Stomach (tissue), 9 donors: ENCODE measurements around the gene OBP2A. TPM values are rescaled to one million over a fixed set of nuclear protein-coding genes. Genes with fewer than 3 reads are reported as not detected.
"Not testable (repeated sequence)": the region's sequence is repeated elsewhere in the genome, so short reads cannot be mapped to it uniquely, and the experiment has no call there.

Experiments used
- DNase-seq, 2 donors: peaks; one replicate each; pipeline versions ENCODE4 v3.0.0 to v3.0.0-alpha.2; 2013 to 2019
- H3K27ac ChIP-seq, 5 donors: fragments of 200-600 bp in 4 of 5; sonication (generic) in 4 of 5; one replicate each; pipeline ENCODE4 v1.5.1; 2013 to 2019; ENCODE audit warnings: mild to moderate bottlenecking in 1 of 5, moderate library complexity in 1 of 5
- H3K27me3 ChIP-seq, 3 donors: fragments of 200-600 bp; sonication (generic); one replicate each; pipeline ENCODE4 v1.5.1; 2017 to 2019; ENCODE audit warnings: mixed run types in 1 of 3
- H3K36me3 ChIP-seq, 4 donors: fragments of 200-600 bp; sonication (generic); 1 replicate in 3 of 4; 2 replicates in 1 of 4; pipeline ENCODE4 v1.5.1; 2016 to 2019
- H3K4me1 ChIP-seq, 4 donors: fragments of 200-600 bp; sonication (generic); one replicate each; pipeline ENCODE4 v1.5.1; 2016 to 2019
- H3K4me3 ChIP-seq, 4 donors: fragments of 200-600 bp; sonication (generic) in 3 of 4; one replicate each; pipeline ENCODE4 v1.5.1; 2016 to 2019; ENCODE audit warnings: mild to moderate bottlenecking in 1 of 4
- H3K9me3 ChIP-seq, 4 donors: fragments of 200-600 bp; sonication (generic); one replicate each; pipeline ENCODE4 v1.5.1; 2016 to 2019
- EP300 ChIP-seq: sonication (generic); formaldehyde crosslinking; IDR thresholded peaks from one replicate; pipeline ENCODE4 v1.6.1; 2017; ENCODE audit warnings: antibody characterized with exemption
- POLR2A ChIP-seq, 4 donors: fragments of 450-650 bp; IDR thresholded peaks; one replicate each; pipeline ENCODE4 v1.6.1; 2016; ENCODE audit warnings: antibody characterized with exemption in 4 of 4, control low read depth in 2 of 4, mild to moderate bottlenecking in 1 of 4, moderate library complexity in 1 of 4
- POLR2AphosphoS5 ChIP-seq, 3 donors: sonication (generic); formaldehyde crosslinking; IDR thresholded peaks; one replicate each; pipeline ENCODE4 v1.6.1; 2016; ENCODE audit warnings: antibody characterized with exemption in 3 of 3
- WGBS, 5 donors: extraction: QIAGEN DNeasy Blood & Tissue Kit in 3 of 5; methylation state at CpG; one replicate each; pipeline versions ENCODE4 v1.1.5 to v1.1.7; 2013 to 2018; 5-methylcytosine and 5-hydroxymethylcytosine counted together
- intact Hi-C: fragments of 100-400 bp; cut with DNase I; formaldehyde crosslinking; loops from one replicate; pipeline ENCODE4 v1.15.1; 2023; ENCODE audit warnings: low total_unique reads
- polyA plus RNA-seq, 3 donors: library from polyadenylated mRNA; stranded (reverse); fragments of 200-250 nt; gene quantifications; one replicate each; pipeline ENCODE4 v1.2.3, GENCODE V29; 2013
- total RNA-seq, 5 donors: library from RNA; depleted of rRNA; stranded (reverse); fragments of >200 nt; gene quantifications; one replicate each; pipeline versions ENCODE4 v1.1.0 to v1.2.3, GENCODE V29; 2014 to 2016
- TF ChIP-seq, protein P1 (sequence below), 7 experiments: fragments of 450-650 bp in 4 of 7; fragments of 200-600 bp in 3 of 7; sonication (generic) in 3 of 7; IDR thresholded peaks; one replicate each; pipeline ENCODE4 v1.5.1; 2016 to 2019; ENCODE audit warnings: antibody characterized with exemption in 7 of 7, control low read depth in 2 of 7, mild to moderate bottlenecking in 1 of 7
- donor health status: healthy with polysubstance abuse.
- donor health status: Bipolar disorder and iron deficiency.
- donor health status: healthy.

OBP2A gene
- total and polyA plus RNA-seq, 8 donors: not detected

DNA sequence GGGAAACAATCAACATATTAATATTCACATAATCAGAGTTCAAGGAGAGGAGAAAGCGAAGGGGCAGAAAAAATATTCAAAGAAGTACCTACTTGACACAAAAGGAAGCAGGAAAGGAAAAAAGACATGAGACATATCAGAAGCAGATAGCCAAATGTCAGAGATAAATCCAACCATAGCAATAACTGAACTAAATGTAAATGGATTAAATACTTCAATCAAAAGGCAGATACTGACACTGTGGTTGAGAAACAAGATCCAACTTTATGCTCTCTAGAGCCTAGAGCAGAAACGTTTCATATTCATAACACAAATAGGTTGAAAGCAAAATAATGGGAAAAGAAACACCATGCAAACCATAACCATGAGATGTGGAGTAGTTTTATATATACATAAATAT is 36.5 kb upstream of the OBP2A start:
- H3K27ac ChIP-seq: no peak overlapping the region

DNA sequence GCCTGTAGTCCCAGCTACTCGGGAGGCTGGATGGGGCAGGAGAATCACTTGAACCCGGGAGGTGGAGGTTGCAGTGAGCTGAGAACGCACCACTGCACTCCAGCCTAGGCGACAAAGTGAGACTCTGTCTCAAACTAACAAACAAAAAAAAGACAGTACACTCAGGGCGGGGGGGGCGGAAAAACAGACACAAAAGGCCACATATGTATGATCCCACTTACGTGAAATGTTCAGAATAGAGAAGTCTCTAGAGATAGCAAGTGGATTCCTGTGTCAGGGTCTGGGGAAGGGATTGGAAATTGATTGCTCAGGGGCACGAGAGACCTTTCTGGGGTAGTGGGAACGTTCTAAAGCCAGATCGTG is 33.7 kb upstream of the OBP2A start:
- Histone ChIP-seq H3K4me1 (no peaks in the 10 kb centered on the region), H3K4me3 (no peak overlapping the region), H3K27me3 (peaks cover 0 to 22% (median 0%) of the 10 kb centered on the region in 3 donors), H3K9me3 (peaks cover 0 to 18% (median 12%) of the 10 kb centered on the region in 4 donors), H3K27ac (no peak overlapping the region), H3K36me3 (no peaks in the 10 kb centered on the region)
- WGBS, 5 donors: 73 to 80% (median 75%) methylated on average over 10 of the region's 10 CpGs
- TF ChIP-seq, protein P1, sequence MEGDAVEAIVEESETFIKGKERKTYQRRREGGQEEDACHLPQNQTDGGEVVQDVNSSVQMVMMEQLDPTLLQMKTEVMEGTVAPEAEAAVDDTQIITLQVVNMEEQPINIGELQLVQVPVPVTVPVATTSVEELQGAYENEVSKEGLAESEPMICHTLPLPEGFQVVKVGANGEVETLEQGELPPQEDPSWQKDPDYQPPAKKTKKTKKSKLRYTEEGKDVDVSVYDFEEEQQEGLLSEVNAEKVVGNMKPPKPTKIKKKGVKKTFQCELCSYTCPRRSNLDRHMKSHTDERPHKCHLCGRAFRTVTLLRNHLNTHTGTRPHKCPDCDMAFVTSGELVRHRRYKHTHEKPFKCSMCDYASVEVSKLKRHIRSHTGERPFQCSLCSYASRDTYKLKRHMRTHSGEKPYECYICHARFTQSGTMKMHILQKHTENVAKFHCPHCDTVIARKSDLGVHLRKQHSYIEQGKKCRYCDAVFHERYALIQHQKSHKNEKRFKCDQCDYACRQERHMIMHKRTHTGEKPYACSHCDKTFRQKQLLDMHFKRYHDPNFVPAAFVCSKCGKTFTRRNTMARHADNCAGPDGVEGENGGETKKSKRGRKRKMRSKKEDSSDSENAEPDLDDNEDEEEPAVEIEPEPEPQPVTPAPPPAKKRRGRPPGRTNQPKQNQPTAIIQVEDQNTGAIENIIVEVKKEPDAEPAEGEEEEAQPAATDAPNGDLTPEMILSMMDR (IDR thresholded peaks at IDR 0.05): no peak
- TF ChIP-seq POLR2A (IDR thresholded peaks at IDR 0.05): no peak
- TF ChIP-seq POLR2AphosphoS5 (IDR thresholded peaks at IDR 0.05): no peak
- TF ChIP-seq EP300: no peak
- DNase-seq: no peak
- intact Hi-C loops: no loop called here

More for the DNA sequence above, 36.5 kb upstream of the OBP2A start:
- Histone ChIP-seq H3K9me3 (peaks cover 0 to 18% (median 12%) of the 10 kb centered on the region in 4 donors), H3K36me3 (peaks cover 5 to 14% (median 11%) of the 10 kb centered on the region in 4 donors), H3K27me3 (peaks cover 0 to under 1% (median 0%) of the 10 kb centered on the region in 3 donors), H3K4me3 (no peak overlapping the region), H3K4me1 (peaks cover 0 to 9% (median 4%) of the 10 kb centered on the region in 4 donors)
- intact Hi-C loops: no loop called here
- TF ChIP-seq POLR2AphosphoS5 (IDR thresholded peaks at IDR 0.05): no peak
- TF ChIP-seq, protein P1 (IDR thresholded peaks at IDR 0.05): no peak
- TF ChIP-seq POLR2A (IDR thresholded peaks at IDR 0.05): no peak
- no peak for TF ChIP-seq EP300
- no peak for DNase-seq
- 79 to 93% (median 87%) methylated on average over 2 of the region's 2 CpGs for WGBS, 5 donors

DNA sequence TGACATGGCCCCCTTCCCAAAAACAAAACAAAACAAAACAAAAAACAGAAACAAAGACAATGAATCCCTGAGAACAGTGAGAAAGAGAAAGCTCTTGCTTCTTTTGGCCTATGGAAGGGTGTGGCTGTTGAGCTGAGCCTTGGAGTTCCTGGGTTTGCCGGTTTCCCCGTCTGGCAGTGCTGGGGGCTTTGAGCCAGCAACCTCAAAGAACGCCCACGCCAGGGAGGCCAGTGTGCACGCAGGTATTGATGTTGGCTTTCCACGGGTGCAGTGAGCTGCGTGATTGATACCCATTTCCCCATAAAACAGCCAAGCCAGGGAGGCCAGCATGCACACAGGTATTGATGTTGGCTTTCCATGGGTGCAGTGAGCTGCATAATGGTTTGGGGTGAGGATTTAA is 33.0 kb upstream of the OBP2A start:
- H3K9me3 ChIP-seq: peaks cover 0 to 18% (median 12%) of the 10 kb centered on the region in 4 donors
- H3K27me3 ChIP-seq: peaks cover 0 to 22% (median 0%) of the 10 kb centered on the region in 3 donors
- no peaks in the 10 kb centered on the region for H3K36me3 ChIP-seq
- H3K27ac ChIP-seq: no peak overlapping the region
- H3K4me3 ChIP-seq: no peak overlapping the region
- intact Hi-C loops: no loop called here
- TF ChIP-seq POLR2A (IDR thresholded peaks at IDR 0.05) (no peak), EP300 (no peak), POLR2AphosphoS5 (IDR thresholded peaks at IDR 0.05) (no peak)
- TF ChIP-seq, protein P1 (IDR thresholded peaks at IDR 0.05): no peak
- WGBS, 5 donors: 32 to 62% (median 52%) methylated on average over 7 of the region's 7 CpGs
- no peak for DNase-seq
- H3K4me1 ChIP-seq: no peaks in the 10 kb centered on the region

DNA sequence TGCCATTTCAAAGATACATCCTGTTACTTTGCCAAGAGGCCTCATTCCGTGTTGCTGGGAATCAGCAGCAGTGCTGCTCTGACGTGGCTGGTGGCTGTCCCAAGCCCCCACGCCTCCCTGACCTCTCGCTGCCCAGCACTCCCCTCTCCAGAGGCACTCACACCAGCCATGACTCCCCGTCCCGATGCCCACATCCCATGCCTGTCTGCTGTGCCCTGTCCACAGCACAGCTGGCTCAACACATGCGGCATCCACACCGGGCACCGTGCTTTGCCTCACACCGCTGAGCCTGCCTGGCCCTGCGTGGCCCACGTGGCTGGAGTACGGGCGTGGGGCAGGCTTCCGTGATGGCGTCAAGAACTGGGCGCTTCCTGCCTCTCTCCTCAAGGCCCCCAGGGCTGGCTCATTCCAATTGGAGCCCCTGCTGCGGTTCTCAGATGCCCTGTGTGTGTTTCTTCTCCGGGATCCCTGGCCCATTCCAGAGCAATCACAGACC is 32.5 kb upstream of the OBP2A start:
- Histone ChIP-seq H3K36me3 (no peaks in the 10 kb centered on the region), H3K4me3 (no peak overlapping the region), H3K27ac (no peak overlapping the region), H3K9me3 (peaks cover 0 to 16% (median 12%) of the 10 kb centered on the region in 4 donors), H3K27me3 (peaks cover 0 to 22% (median 0%) of the 10 kb centered on the region in 3 donors), H3K4me1 (no peaks in the 10 kb centered on the region)
- TF ChIP-seq EP300 (no peak), POLR2AphosphoS5 (IDR thresholded peaks at IDR 0.05) (no peak), POLR2A (IDR thresholded peaks at IDR 0.05) (no peak)
- TF ChIP-seq, protein P1 (IDR thresholded peaks at IDR 0.05): no peak
- 72 to 86% (median 82%) methylated on average over 15 to 19 of the region's 19 CpGs for whole genome bisulfite sequencing, 5 donors
- intact Hi-C loops: no loop called here
- peak in 1 of 2 donors; percentile 16 for DNase-seq

DNA sequence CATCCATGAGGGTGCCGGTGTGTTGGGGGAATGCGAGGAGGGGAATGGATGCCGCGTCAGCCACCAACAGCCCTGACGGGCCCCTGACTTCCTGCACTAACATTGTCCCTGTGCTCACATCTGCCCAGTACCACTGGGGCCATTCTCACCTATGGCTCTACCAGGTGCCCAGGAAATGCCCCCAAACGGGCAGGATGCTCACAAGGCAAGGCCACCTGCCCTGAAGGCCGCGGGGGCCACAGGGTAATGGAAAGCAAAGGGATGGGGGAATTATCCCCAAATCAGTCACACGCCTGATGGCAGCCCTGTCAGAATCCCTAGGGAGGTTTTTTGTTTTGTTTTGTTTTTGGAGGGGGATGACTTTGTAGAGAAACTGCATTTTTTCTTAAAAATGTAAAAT is 32.0 kb upstream of the OBP2A start:
- Histone ChIP-seq H3K9me3 (peaks cover 0 to 11% (median 7%) of the 10 kb centered on the region in 4 donors), H3K27me3 (peaks cover 0 to 22% (median 0%) of the 10 kb centered on the region in 3 donors)
- H3K4me3 ChIP-seq, H3K27ac ChIP-seq, DNase-seq, intact Hi-C loops, H3K4me1 ChIP-seq, H3K36me3 ChIP-seq: not testable (repeated sequence)
- WGBS, 5 donors: 72 to 90% (median 85%) methylated on average over 5 to 9 of the region's 9 CpGs
